GM19043 (cell line): Measurements from ENCODE around the gene TRPC4AP.
"Not testable (repeated sequence)": the region's sequence is repeated elsewhere in the genome, so short reads cannot be mapped to it uniquely, and the experiment has no call there.

Experiments used
- ATAC-seq: cut with Tn5 transposase; IDR thresholded peaks from one replicate; pipeline ENCODE4 v1.9.1; 2021; ENCODE audit warnings: low read depth; ENCODE audit not compliant: unreplicated experiment

Gene TRPC4AP, protein sequence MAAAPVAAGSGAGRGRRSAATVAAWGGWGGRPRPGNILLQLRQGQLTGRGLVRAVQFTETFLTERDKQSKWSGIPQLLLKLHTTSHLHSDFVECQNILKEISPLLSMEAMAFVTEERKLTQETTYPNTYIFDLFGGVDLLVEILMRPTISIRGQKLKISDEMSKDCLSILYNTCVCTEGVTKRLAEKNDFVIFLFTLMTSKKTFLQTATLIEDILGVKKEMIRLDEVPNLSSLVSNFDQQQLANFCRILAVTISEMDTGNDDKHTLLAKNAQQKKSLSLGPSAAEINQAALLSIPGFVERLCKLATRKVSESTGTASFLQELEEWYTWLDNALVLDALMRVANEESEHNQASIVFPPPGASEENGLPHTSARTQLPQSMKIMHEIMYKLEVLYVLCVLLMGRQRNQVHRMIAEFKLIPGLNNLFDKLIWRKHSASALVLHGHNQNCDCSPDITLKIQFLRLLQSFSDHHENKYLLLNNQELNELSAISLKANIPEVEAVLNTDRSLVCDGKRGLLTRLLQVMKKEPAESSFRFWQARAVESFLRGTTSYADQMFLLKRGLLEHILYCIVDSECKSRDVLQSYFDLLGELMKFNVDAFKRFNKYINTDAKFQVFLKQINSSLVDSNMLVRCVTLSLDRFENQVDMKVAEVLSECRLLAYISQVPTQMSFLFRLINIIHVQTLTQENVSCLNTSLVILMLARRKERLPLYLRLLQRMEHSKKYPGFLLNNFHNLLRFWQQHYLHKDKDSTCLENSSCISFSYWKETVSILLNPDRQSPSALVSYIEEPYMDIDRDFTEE

DNA sequence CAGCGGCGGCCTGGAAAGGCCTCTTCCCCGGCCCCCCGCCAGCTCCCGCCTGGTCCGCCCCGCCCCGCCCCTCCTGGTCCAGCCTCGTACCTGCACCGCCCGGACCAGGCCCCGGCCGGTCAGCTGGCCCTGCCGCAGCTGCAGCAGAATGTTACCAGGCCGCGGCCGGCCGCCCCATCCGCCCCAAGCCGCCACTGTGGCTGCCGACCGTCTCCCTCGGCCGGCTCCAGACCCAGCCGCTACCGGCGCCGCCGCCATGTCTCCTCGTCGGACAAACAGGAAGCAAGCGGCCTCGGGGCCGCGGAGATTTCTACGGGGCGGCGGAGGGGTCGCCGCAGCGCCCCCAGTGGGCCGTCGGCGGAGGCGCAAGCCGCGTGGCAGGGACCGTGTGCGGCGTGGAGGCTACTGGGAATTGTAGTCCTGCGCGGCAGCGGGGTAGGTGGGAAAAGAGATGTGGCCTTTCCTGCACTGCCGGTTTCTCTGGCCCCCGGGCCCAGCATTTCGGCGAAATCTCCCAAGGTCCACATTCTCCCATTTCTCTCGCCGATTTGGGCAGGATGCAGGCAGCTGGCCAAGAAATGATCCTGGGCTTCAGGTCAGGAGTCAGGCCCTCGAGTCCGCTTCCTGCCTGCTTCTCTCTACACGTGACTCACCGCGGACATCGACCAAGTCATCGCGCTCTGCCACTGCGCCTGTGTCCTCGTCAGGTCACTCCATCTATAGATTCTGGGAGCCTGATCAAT, at the start of gene TRPC4AP:
Gene TRPC4AP (minus strand): TSS at position 284 of the 743 bp plus-strand sequence. CDS start 26 bp downstream, at position 258.
- peak; percentile 85 for ATAC-seq

DNA sequence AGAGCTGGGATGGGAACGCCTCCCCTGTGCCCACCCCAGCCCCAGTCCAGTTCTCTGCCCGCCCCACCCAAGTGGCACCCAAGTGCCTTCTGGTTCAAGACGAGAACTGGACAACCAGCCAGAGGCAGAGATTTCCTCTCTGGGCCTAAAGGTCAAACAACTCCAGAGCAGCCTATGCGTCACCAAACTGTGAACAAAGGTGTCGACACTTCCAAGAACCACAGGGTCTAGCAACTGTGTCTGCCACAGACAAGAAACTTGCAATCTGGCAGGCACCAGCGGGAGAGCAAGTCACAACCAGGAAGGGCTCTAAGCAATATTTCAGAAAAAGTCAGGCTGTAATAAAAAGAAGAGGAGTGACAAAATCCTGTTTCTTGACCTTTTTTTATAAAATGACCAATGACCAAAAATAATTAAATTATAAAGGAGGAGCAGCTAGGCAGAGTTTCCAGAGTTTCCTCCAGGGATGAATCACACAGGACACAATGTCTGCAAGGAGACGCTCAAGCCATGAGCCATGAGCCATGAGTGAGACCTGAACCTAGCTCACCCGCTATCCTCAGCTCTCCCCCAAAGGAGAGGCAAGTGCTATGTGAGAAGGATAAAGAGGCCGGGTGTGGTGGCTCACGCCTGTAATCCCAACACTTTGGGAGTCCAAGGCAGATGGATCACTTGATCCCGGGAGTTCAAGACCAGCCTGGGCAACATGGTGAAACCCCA, 43.4 kb upstream of the TRPC4AP start:
- ATAC-seq: no peak

DNA sequence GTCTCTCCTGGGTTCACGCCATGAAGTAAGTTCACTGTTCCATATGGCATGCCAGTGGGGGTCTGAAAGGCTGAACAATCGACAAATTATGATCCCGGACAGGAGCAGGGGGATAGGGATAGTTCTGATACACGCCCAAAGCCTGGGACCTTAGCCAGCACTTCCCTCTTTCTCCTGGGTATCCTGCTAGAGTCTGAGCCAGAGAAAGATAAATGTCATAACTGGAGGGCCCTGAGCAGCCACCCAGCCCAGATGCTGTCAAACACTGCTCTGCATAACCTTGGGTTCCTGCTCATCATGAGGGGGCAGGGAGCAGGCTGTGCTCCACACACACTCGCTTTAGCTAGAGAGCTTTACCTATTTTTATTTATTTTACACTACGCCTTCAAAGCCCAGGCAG, 42.3 kb upstream of the TRPC4AP start:
- ATAC-seq: no peak

DNA sequence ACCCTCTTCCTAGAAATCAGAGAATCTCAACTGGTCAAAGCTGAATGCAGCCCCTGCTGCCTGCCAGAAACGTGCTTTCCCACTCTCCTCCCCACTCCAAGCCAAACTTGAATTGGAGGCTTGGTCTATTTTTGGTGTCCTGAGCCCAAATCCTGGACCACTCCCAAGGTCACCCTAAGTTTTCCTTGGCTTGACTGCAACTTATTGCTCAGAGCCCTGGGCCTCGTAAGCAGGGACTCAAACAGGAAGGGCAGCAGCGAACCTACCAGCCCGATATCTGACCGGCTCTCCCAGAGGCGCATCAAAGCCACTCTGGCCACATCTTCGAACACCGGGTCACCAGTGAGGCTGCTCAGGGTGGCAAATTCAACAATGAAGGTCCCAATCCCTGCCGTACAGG, 41.9 kb upstream of the TRPC4AP start:
- no peak for ATAC-seq

DNA sequence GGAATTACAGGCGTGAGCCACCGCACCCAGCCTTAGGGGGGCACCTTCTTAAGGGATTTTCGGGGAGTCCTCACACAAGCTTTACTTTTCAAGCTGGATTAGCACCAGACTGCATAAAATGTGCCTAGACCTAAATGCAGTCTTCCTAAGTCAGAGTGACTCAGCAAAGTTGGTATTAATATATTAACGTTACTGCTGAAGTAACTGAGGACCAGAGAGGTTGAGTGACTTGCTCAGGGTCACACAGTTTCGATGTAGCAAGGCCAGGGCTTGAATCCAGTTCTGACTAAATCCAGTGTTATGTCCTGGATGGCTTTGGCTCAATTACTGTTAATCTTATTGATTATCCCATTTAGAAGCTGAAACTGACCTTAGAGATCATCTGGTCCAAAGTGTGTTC, 41.1 kb upstream of the TRPC4AP start:
- ATAC-seq: no peak

DNA sequence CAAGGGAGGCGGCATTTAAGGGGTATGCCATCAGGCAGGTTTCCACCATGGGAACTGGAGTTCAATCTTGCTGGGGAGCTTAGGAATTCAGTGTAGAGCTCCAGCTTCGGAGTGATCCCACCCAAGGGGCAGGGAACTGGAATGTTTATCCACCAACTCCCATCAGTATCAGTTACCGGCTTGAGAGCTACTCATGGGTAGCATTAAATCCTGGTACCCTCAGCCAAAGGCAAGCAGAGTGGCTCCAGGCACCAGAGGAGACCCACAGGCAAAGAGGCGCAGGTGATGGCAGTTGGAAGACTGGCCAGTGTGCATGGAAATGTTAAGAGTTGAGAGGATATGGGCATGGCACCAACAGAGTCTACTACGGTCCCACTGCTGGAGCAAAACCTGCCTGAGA, 40.4 kb upstream of the TRPC4AP start:
- ATAC-seq: no peak

DNA sequence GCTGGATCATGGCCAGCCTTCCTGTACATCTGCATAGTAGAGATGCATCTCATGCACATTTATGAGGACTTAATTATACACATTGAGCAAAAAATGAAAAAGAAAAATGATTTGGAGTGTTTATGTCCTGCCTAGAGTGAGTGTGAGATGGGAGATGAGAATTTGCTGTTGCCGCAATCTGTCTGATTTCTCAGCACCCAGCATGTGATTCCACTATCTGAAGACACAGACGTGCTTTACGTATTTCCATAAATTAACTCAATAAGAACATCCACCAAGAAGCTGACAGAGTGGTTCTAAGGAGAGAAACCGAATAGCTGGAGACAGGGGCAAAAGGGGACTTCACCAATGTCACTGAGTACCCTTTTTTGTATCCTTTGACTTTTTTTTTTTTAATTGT, 39.3 kb upstream of the TRPC4AP start:
- ATAC-seq: no peak

DNA sequence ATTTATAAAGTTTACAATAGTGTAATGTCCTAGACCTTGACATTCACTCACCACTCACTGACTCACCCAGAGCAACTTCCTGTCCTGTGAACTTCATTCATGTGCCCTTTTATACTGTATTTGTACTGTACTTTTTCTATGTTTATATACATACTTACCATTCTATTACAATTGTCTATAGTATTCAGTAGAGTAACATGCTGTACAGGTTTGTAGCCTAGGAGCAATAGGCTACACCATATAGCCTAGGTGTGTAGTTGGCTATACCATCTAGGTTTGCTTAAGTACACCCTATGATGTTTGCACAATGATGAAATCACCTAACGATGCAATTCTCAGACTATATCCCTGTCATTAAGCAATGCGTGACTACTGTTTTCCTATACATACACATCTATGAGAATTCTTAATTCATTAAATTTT, 37.1 kb upstream of the TRPC4AP start:
- no peak for ATAC-seq

DNA sequence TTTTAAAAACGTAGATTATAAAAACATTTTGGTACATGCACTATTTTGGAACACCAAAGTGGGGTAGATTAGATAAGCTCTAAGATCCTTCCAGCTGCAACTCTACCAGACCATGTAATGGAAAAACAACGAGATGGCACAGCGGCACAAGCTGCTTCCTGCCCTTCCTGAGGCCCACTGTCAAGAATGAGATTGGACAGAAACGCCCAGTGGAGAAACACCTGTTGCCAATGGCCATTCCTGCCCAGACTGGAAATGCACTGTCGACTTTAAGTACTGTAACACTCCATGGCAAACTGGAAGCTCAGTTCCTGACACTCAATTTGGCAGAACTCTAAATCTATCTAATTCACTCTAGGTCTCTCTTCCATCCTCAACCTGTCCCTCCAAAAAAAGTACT, 33.1 kb upstream of the TRPC4AP start:
- no peak for ATAC-seq

DNA sequence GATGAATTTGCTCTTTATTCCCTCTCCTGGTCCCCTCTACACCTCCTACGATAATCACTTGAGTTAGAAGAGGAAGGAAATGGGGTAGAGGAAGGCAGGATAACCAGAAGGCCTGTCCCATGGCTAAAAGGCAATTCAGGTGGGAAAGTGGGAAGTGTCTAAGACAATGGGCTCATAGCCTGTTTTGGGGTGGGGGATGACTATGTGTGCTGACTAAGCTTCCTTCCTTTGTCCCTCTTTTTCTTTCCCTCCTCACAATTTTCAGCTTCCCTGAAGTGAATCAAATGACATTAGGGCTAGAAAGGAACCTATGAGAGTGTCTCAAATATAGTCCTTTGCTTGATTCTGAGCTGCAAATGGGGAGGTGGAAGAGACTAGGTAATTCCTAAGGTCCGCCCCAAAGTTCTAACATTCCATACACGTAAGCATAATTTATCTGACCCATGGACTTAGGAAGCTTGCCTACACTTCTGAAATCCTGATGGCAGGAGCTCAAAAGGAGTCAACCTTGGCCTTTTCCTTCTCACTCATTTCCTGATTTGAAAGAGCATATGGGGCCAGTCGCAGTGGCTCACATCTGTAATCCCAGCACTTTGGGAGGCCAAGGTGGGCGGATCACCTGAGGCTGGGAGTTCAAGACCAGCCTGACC, 30.3 kb upstream of the TRPC4AP start:
- no peak for ATAC-seq

DNA sequence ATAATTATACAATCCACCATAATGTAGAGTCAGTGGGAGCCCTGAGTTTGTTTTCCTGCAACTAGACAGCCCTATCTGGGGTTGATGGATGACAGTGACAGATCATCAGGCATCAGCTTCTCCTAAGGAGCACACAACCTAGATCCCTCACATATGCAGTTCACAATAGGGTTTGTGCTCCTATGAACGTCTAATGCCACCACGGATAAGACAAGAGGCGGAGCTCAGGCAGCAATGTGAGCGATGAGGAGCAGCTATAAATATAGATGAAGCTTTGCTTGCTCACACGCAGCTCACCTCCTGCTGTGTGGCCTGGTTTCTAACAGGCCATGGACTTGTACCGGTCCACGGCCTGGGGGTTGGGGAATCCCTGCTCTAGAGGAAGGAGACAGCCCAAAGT, 28.6 kb upstream of the TRPC4AP start:
- ATAC-seq: no peak

DNA sequence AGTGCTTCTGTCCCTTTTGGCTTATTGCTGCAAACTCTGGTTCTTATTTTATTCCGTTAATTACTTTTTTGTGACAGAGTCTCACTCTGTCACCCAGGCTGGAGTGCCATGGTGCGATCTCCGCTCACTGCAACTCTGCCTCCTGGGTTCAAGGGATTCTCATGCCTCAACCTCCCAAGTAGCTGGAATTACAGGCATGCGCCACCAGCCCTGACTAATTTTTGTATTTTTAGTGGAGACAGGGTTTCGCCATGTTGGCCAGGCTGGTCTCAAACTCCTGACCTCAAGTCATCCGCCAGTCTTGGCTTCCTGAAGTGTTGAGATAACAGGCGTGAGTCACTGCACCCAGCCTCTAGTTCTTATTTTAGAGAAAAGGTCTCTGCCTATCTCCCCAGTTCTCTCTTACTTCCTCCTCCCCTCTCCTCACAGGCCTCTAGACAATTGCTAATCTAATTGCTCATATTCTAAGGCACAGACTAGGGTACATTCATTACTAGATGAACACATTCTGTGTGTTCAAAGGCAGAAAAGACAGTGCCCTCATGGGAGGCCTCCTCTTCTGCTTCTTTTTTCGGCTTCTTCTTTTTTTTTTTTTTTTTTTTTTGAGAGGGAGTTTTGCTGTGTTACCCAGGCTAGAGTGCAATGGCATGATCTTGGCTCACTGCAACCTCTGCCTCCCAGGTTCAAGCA, 27.6 kb upstream of the TRPC4AP start:
- ATAC-seq: no peak

DNA sequence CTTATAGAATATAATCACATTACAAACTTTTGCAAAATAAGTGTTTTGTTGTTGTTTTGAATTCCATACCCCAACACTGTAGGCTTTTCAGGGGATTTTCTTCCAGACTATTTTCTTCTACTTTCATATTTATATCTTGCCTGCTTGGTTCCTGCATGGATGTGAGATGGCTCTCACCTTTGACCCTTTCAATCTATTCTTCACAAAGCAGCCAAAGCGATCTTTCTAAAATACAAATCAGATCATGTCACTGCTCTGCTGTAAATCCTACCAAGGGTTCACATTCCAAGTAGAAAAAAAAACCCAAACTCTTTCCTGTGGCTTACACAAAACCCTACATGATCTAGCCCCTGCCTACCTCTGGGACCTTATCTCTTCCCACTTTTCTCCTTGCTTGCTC, 25.0 kb upstream of the TRPC4AP start:
- ATAC-seq: no peak

DNA sequence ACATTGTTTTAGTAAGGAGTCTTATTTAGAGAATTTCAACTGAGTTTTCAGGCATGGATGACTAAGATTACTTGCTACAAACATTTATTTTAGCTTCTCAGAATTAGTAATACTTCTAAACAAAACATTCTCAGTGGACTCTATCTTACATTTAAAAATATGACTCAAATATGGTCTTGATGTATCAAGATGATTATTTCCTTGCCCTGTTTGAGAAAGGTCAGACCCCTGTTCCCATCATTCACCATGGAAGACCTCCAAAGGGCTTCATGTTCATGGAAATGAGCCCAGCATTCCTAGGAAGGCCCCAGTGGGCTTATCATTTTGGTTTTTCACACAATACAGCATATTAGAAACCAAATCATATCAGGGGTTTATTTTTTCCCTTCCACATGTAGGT, 24.6 kb upstream of the TRPC4AP start:
- ATAC-seq: no peak

DNA sequence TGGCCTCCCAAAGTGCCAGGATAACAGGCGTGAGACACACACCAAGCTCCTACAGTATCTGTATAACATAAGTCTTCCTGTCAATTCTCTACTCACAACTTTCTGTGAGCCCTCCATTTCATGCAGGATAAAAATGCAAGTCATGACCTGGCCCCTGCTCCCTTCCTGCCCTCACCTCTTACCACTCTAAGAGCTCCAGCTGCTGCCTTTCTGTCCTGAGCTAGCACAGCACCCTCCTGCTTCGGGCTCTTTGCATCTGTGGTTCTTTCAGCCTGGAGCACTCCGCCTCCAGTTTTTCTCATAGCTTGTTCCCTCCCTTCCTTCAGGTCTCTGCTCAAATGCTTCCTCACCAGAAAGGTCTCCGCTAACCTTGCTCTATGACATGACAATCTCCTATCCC, 23.7 kb upstream of the TRPC4AP start:
- ATAC-seq: no peak

DNA sequence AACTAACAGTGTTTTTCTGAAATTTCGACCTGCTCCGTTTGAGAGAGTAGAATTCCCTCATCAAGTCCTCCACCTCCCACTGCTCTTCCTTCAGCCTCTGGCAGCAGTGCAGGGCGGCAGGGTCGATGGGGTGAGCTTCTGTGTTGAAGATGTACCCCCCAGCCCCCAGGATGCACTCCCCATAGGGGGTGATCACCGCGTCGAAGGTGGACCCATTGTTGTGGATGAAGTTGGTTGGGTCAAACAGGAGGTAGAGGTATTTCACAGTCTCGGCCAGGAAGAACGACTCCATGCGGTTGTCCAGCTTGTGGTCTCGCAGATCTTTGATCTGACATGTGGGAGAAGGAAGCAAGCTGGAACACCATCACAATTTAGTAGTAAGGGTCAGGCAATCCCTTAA, 23.0 kb upstream of the TRPC4AP start:
- no peak for ATAC-seq

DNA sequence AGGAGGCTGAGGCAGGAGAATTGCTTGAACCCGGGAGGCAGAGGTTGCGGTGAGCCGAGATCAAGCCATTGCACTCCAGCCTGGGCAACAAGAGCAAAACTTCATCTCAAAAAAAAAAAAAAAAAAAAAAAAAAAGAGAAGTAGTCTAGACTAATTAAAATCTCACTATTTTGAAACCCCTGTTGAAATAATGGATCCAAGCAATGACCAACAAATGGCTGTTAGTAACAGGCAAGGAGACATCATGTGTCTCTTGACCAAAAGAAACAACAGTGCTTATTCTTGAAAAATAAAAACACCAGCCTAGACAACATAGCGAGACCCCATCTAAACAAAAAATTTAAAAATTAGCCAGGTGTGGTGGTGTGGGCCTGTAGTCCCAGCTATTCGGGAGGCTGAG, 19.7 kb upstream of the TRPC4AP start:
- ATAC-seq: not testable (repeated sequence)

DNA sequence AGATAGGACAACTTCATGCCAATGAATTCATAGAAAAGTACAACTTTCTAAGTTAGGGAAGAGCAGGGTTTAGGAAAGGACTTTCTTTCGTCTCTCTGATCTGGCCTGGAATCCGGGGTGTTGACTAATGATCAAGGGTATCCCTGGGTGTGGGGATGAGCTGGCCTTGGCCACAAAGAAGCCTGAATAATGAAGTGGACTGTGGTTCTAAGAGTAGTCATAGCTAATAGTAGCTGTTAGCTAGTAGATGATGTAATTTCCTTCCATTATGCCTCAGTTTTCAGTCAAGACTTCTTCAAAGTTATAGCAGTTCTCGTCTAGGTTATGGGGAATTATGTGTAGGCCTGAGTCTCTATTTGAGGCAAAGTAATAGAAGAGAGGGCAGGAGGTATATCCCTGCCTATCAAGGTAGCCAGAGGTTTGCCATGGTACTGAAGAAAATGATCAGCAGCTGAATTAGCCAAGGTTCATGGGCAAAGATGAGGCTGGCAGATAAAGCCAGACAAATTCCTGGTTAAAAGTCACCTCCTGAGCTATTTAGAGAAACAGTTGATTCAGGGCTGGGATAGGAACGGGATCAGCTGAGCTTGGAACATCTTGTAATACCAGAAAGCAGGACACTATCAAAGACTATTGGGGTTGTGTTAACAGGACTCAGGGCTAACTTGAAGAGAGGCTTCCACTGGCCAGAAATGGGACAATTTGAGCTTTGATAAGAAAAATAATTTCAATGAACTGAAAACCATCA, 18.7 kb upstream of the TRPC4AP start:
- ATAC-seq: no peak

DNA sequence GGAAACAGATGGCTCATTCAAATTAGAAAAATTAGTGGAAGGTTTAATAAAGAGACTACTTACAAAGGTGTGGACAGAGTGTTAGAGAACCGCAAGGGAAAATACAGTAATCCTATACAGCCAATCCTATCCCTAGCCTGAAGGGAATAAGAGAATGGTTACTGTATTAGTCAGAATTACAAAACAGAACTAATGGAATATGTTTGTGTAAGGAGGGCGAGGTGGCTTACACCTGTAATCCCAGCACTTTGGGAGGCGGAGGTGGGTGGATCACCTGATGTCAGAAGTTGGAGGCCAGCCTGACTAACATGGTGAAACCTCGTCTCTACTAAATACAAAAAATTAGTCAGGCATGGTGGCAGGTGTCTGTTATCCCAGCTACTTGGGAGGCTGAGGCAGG, 16.3 kb upstream of the TRPC4AP start:
- no peak for ATAC-seq
